HG03060 (cell line): Measurements from ENCODE around the gene HELZ.
"Not testable (repeated sequence)": the region's sequence is repeated elsewhere in the genome, so short reads cannot be mapped to it uniquely, and the experiment has no call there.

Experiments used
- ATAC-seq: cut with Tn5 transposase; IDR thresholded peaks from one replicate; pipeline ENCODE4 v1.9.1; 2021; ENCODE audit warnings: low read depth, moderate number of reproducible peaks; ENCODE audit not compliant: unreplicated experiment

HELZ gene

GRCh38 chr17:67124450-67125148 is 120.4 kb downstream of the HELZ start:
- no peak for ATAC-seq

GRCh38 chr17:67123699-67124098 is 121.3 kb downstream of the HELZ start:
- ATAC-seq, result no peak

- no peak for ATAC-seq
Observed at GRCh38 chr17:67121316-67121891, 123.6 kb downstream of the HELZ start.

DNA sequence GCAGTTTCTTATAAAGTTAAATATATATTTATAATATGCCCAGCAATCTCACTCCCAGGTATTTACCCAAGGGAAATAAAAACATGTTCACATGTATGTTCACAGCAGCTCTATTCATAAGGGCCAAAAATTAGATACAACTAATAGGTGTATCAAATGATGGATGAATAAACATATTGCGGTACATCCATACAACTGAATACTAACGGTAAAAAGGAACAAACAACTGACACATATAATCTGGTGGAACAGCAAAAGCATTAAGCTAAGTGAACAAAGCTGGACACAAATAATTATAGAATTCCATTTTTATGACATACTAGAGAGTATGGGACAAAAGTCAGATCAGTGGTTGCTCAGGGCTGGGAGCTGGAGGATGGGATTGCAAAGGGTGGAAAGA is 125.9 kb downstream of the HELZ start:
- no peak for ATAC-seq

DNA sequence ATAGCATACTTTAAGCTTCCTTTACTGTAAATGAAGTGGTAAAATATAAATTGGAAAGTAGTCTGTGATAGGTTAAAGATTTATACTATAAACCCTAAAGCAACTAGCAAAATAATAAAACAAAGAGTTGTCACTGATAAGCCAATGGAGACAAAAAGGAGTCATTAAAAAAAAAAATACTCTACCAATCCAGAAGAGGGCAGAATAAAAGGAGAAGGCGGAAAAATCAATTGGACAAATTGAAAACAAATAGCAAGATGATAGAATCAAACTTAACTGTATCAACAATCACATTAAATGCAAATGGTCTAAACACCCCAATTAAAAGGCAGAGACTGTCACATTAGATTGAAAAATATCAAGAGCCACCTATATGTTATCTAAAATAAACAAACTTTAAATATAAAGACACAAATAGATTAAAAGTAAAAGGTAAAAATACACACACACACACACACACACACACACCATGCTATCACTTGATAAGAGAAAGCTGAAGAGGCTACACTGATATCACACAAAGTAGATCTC is 128.9 kb downstream of the HELZ start:
- no peak for ATAC-seq

DNA sequence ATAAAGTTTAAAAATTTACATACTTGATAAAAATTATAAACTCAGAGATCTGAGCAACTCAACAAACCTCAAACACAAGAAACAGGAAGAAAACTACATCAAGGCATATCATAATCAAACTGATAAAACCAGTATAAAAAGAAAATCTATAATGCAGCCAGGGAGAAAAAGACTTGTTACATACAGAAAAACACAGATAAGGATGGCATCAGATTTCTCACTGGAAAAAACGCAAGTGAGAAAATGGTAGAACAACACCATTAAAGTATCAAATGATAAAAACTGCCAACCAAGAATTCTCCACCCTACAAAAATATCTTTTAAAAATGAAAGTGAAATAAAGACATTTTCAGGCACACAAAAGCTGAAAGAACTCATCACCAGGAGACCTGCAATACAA is 129.6 kb downstream of the HELZ start:
- ATAC-seq, result no peak

- no peak for ATAC-seq
Observed at GRCh38 chr17:67113486-67113885, 131.5 kb downstream of the HELZ start.

DNA sequence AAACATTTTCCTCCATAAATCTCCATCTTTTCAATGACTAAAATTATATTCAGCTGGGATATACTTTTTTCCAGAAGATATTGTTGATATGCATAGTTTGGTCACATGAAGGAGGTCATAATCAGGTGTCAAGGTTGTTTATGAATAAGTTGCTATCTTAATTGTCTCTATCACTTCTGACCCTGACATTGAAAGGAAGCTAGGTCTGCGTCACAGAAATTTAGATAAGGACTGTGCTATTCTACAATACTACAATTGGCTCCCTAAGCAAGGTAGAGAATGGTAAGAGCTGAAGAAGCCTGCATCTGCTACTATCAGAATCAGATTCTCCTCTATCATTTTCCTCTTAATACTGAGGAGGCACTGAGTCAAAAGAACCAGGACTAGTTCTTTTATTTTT is 133.2 kb downstream of the HELZ start:
- no peak for ATAC-seq

DNA sequence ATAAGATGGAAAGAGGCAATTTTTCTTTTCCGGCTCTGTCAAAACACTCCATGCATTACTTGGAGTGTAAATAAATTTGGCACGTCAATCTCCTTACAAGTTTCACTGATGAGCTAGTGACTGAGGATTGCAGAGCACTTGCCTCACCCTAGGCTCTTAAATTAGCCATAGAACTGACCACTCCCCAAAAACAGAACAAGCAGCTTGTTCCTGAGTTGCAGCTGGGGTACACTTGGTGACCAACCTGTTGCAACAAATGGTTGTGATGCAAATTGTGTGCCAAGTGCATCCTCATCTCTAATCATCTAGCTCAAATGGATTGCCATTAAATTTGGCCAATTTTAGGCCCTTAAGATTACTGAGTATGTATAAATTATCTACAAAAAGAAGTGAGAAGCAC is 133.7 kb downstream of the HELZ start:
- ATAC-seq, result no peak

- no peak for ATAC-seq
Observed at GRCh38 chr17:67110619-67111018, 134.4 kb downstream of the HELZ start.

DNA sequence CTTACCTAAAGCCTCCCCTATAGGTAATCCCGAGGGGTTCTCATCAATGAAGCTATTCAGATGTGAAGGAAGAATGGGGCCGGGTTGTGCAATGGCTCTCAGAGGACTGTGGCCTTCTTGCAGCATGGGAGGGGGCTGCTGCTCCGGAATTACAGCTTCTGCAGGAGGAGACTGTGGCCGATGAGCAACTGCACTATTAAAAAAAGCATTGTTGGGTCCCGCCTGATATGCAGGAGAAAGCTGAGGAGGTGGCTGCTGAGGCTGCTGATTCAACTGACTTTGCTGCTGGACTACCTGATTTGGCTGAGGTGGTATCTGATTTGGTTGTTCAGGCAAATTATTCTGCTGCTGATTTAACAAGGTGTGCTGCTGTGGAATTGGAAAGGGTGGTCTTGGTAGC is 135.9 kb downstream of the HELZ start:
- ATAC-seq, result no peak

- no peak for ATAC-seq
Observed at GRCh38 chr17:67107811-67108775, 136.9 kb downstream of the HELZ start.

DNA sequence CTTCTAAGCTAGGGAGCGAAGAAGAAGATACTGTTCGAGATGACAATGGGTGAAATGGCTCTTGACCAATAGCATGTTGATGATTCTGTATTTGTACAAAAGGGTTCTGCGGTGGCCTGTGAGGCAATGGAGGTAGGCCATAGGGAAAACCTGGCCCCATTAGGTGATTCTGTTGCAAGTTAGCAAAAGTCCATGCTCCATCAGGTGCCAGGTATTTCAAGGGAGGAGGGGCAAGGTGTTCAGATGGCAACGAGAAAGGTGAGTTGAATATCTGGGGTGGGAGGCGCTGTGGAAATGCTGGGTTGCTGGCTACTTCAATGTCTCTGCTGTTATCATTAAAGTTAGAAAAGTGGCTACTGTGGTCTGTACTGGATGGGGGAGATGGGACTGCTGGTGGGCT is 137.8 kb downstream of the HELZ start:
- ATAC-seq, result no peak

DNA sequence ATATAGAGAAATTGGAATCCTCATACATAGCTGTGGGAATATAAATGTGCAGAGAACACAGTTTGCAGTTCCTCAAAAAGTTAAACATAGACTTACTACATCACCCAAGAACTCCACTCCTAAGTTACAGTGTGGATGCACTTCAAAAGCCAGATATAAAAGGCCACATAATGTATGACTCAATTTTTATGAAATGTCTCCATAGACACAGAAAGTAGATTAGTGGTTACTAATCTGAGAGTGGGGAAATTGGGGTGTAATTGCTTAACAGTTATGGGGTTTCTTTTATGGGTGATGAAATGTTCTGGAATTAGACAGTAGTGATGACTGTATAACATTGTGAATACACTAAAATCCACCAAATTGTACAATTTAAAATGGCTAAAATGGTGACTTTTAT is 139.8 kb downstream of the HELZ start:
- no peak for ATAC-seq

DNA sequence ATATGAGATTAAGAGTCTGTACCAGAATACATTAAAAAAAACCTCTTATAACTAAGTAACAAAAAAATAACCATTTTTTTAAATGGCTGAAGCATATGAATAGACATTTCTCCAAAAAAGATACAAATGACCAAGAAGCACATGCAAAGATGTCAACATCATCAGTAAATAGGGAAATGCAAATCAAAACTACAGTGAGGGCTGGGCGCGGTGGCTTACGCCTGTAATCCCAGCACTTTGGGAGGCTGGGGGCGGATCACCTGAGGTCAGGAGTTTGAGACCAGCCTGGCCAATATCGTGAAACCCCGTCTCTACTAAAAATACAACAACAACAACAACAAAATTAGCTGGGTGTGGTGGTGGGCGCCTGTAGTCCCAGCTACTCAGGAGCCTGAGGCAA is 140.4 kb downstream of the HELZ start:
- not testable (repeated sequence) for ATAC-seq

DNA sequence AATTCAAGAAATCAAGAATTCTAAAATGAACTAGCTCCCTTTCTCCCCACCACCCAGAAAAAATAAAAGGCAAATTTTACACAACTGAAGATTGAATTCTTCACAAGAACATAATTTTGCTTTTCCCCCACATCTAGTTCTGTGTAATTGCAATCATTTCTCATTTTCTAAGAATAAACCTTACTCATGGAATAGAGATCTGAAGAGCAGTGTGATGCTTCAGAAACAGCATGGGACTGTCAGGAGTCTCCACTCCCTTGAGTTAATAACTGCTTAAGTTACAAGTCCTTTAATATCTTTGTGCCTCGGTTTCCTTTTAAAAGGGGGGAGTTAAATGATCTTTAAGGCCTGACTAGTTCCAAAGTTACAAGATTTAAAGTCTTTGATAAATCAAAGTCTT is 147.0 kb downstream of the HELZ start:
- ATAC-seq, result no peak

DNA sequence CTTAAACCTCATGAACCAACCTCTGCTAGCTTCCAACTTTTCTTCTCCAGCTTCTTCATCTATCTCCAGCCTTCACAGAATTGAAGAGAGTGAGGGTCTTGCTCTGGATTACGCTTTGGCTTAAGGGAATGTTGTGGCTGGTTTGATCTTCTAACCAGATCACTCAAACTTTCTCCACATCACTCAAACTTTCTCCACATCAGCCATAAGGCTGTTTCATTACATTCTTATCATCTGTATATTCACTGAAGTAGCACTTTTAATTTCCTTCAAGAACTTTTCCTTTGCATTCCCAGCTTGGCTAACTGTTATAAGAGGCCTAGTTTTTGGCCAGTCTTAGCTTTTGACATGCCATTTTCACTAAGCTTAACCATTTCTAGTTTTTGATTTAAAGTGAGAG is 148.4 kb downstream of the HELZ start:
- no peak for ATAC-seq

DNA sequence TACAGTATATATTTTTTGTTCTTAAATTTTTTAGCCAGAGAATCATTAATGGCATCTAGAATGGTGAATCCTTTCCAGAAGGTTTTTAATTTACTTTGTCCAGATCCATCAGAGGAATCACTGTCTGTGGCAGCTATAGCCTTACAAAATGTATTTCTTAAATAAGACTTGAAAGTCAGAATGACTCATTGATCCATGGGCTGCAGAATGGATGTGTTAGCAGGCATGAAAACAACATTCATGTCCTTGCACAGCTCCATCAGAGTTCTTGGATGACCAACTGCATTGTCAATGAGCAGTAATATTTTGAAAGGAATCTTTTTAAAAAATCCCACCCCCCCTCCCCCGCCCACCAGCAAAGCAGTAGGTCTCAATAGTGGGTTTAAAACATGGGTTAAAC is 149.2 kb downstream of the HELZ start:
- ATAC-seq, result no peak

DNA sequence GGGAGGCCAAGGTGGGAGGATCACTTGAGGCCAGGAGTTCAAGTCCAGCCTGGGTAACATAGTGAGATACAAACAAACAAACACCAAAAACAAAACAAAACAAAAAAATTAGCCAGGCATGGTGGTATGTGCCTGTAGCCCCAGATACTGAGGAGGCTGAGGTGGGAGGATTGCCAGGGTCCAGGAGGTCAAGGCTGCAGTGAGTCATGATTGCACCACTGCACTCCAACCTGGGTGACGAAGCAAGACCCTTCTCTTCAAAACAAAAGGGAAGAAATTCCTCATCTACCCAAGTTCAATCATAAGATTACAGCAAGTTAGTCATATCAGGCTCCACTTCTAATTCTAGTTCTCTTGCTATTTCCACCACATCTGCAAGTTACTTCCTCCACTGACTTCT is 149.7 kb downstream of the HELZ start:
- ATAC-seq, result not testable (repeated sequence)

GRCh38 chr17:67093348-67093747 is 151.6 kb downstream of the HELZ start:
- ATAC-seq, result no peak

DNA sequence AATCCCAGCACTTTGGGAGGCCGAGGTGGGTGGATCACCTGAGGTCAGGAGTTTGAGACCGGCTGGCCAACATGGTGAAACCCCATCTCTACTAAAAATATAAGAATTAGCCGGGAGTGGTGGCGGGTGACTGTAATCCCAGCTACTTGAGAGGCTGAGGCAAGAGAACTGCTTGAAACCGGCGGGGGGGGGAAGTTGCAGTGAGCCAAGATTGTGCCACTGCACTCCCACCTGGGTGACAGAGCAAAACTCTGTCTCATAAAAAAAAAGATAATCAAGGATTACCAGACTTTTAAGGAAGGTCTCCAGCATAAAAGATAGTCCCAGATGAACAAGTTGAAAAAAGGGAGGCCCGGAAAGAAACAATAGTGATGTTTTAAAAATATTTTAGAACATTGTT is 152.3 kb downstream of the HELZ start:
- ATAC-seq, result not testable (repeated sequence)
